Inflammatory macrophage treated with lipopolysaccharide for 1 hour (primary cell): ENCODE data around the gene SLC15A2.
"Not testable (repeated sequence)": the region's sequence is repeated elsewhere in the genome, so short reads cannot be mapped to it uniquely, and the experiment has no call there.

Experiments used
- DNase-seq, 2 donors: peaks; one replicate each; pipeline ENCODE4 v3.0.0-alpha.2; 2020 to 2022

The SLC15A2 gene

DNA sequence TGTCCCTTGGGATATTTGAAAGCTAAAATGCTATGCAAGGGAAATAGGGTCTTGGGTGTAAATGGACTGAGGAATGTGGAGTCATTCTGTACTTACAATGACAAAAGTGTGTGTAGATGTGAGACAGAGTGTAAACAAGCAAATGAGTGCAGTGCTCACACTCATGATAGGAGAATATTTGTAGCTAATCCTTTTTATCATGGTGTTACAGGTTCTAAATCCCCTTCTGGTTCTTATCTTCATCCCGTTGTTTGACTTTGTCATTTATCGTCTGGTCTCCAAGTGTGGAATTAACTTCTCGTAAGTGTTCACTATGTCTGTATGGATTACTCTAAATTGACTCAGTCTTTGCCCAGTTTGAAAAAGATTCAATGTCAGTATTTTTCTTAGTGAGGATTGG, 30.5 kb downstream of the SLC15A2 start:
- DNase-seq = no peak

DNA sequence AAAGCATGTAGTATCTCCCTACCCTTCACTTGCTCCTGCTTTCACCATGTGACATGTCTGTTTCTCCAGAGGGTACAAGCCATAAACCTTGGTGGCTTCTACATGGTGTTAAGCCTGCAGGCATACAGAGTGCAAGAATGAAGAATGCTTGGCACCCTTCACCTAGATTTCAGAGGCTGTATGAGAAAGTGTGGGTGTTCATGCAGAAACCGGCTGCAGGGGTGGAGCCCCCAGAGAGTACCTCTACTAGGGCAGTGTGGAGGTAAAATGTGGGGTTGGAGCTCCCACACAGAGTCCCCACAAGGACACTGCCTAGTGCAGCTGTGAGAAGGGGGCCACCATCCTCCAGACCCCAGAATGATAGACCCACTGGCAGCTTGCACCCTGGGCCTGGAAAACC, 32.2 kb downstream of the SLC15A2 start:
- DNase-seq = no peak

- not testable (repeated sequence) for DNase-seq
These were observed 44.1 kb downstream of the SLC15A2 start for GRCh38 chr3:121938141-121938855.

DNA sequence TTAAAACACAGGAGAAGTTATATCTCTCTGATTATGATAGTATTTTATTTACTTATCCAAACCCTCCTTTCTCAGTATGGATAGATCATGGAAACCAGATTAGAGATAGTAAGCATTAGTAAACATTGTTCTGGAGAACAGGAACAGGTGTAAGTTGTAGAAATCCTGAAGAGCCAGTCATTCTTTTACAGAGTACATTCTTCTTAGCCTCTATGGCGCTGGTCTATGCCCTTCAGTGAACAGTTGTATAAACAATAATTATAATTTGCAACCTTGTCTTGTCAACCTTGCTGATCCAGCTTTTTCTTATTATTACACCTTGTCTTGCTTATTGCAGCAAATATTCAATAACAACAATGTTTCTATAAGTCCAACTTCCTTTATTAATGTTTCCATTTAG, 47.4 kb downstream of the SLC15A2 start:
- no peak for DNase-seq

DNA sequence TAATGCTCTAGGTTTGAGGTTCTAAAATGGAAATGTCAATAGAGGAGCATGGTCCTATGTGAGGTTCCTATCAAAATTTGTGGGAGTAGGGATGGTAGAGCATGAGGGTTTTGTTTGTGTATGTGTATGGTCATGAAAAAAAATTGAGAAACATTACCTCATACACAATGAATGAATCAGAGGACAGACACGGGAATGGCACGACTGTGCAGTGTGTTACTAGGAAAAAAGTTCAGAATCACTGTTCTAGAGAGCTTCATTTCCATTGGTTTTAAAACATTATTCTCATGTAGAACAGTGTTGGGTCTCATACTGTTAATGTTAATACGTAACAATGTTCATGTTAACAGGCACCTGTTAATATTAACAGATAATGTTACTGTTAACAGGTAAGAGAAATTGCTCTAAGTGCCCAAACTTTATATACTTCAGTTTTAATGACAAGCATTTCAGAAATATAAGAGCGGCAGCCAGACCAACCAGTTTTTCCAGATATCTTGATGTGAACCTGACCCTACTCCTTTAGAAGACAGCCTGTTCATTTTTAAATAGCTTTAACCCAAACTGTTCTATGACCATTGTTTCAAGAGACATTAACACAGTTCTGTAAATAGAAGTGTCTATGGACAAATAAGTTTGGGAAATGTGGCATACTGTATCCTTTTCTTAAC, 48.0 kb downstream of the SLC15A2 start:
- DNase-seq = no peak

DNA sequence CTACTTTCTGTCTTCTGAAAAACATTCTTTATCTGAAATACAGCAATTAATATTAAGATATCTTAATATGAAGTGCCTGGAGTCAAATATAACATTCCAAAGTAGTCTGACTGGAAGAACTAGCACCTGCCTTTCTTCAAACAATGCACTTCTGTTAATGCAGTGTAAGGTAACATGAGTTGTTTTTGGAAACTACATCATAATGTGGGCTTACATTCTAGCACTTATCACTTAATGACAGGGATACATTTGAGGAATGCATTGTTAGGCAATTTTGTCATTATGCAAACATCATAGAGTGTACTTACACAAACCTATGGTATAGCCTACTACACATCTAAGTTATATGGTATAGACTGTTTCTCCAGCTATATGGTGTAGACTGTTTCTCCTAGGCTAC, 49.2 kb downstream of the SLC15A2 start:
- DNase-seq = no peak

GRCh38 chr3:121948641-121949040, 54.4 kb downstream of the SLC15A2 start:
- no peak for DNase-seq

- DNase-seq = no peak
These were observed 57.2 kb downstream of the SLC15A2 start for GRCh38 chr3:121951291-121951919.

DNA sequence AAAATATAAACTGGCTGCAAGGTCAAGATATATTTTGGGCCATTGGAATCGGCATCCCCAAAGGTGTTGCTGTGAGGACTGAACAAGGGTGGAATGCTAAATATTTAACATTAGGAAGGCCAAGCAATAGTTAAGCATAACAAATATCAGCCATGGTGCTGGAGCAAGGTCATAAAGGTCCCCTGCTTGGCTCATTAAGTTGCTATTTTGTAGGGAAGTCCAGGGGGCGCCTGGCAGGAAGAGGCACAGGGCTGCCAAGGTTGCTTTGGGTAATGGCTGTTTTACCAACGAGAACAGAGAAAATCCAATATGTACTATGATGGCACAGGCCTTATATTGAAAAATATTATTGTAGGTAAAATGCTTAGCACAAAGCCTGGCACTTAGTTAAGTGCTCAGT, 62.2 kb downstream of the SLC15A2 start:
- DNase-seq = no peak

DNA sequence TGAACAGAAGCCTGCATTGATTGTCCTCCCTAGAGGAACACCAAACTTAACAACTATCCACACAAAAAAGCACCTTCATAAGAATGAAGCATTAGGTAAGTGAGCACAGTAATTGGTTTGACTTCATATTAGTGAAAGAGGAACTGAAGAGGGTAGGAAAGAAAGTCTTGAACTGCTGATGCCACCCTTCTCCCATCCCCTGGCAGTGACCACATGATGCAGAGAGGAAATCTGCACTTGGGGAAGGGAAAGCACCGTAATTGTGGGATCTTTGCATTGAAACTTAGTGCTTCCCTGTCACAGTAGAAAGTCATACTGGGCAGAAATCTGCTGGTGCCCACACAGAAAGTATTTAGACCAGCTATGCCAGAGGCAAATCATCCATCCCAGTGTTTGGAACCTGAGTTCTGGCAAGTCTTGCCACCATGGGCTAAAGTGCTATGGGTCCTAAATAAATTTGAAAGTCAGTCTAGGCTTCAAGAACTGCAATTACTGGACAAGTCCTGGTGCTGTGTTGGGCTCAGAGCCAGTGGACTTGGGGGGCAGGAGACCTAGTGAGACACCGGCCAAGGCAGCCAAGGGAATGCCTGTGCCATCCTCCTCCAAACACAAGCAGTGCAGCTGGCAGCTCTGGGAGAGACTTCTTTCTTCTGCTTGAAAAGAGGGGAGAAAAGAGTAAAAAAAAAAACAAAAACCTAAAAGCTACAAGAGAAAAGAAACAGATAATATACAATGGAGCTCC, 63.6 kb downstream of the SLC15A2 start:
- peak; percentile 88 to 96 for DNase-seq

GRCh38 chr3:121958801-121959200, 64.6 kb downstream of the SLC15A2 start:
- peak; percentile 76 to 84 for DNase-seq

DNA sequence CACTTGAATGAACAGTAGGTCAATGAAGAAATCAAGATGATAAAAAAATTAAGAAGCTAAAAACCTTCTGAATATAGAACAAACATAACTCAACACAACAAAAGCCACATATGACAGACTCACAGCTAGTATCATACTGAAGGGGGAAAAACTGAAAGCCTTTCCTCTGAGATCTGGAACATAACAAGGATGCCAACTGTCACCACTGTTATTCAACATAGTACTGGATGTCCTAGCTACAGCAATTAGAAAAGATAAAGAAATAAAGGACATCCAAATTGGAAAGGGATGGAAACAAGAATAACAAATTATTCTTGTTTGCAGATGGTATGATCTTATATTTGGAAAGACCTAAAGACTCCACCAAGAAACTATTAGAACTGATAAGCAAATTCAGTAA, 67.1 kb downstream of the SLC15A2 start:
- no peak for DNase-seq

- no peak for DNase-seq
These were observed 68.2 kb downstream of the SLC15A2 start for GRCh38 chr3:121962443-121962842.

GRCh38 chr3:121963608-121964007, 69.4 kb downstream of the SLC15A2 start:
- DNase-seq = no peak

DNA sequence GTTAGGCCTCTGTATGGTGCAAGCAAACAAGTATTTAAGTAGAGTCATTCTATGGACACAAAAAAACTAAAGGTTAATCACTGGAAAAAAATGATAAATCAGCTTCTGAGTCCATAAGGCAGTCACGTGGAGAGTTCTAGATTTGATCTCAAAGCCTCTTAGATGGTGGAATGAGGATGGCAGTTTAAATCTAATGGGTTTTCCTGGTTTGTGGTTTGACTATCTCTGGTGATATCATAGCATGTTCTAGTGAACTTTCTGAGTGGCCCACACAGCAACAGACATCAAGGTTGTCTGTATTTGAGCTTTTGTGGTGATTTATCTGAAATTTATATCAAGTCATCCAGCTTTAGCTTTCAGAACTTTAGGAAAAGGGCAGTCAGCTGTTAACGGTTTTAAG, 75.4 kb downstream of the SLC15A2 start:
- no peak for DNase-seq

- DNase-seq = no peak
These were observed 75.8 kb downstream of the SLC15A2 start for GRCh38 chr3:121970047-121970446.

DNA sequence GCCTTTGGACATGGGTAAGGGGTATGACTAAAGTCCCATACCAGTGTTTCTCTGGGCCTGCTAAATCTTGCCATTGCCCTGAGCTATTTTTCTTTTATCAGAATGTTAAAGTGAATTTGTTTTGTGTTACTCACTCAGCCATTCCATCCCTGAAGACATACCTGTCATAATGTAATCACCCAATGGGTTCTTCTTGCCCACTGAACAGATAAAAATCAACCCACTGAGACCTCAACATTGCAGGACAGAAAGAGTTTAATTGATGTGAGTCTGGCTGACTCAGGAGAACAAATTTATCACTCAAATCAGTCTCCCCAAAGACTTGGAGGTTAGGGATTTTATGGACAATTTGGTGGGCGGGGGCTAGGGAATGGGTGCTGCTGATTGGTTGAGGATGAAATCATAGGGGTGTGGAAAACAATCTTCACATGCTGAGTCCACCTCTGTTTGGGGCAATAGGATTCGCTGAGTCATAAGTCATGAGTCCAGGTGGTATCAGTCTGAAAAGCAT, 80.5 kb downstream of the SLC15A2 start:
- no peak for DNase-seq

DNA sequence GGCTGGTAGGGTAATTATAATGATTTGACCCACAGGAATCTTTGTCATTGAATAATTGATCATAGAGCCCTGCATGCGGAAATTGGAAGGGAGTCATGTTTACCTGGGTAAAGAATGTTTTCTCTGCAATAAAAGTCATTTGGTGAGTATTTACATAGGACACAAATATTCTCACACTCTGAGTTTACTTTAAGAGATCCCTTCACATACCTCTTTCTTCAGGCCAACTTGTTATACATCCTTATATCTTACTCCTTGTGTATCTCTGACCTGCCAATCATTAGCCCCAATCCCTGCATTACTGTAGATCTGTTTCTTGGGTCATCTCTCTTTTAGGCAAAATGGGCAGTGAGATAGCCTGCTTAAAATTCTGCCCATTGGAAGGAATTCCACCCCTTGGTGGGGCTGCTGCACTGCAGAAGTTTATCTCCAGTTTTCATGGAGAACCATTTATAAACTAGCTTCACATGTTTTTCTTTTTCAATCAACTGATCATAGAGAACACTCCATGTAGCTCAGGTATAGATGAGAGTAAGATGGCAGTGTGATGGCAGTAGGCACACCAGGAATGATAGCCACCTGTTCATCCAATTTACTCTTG, 81.6 kb downstream of the SLC15A2 start:
- DNase-seq = no peak

- DNase-seq = no peak
These were observed 82.5 kb downstream of the SLC15A2 start for GRCh38 chr3:121976727-121977126.

DNA sequence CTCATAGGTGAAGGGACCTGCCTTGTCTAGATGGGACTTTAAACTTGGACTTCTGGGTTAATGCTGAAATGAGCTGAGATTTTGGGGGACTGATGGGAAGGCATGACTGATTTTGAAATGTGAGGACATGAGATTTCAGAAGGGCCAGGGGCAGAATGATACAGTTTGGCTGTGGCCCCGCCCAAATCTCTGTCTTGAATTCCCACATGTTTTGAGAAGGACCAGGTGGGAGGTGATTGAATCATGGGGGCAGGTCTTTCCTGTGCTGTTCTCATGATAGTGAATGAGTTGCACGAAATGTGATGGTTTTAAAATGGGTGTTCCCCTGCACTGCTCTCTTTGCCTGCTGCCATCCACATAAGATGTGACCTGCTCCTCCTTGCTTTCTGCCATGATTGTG, 85.0 kb downstream of the SLC15A2 start:
- DNase-seq = no peak

DNA sequence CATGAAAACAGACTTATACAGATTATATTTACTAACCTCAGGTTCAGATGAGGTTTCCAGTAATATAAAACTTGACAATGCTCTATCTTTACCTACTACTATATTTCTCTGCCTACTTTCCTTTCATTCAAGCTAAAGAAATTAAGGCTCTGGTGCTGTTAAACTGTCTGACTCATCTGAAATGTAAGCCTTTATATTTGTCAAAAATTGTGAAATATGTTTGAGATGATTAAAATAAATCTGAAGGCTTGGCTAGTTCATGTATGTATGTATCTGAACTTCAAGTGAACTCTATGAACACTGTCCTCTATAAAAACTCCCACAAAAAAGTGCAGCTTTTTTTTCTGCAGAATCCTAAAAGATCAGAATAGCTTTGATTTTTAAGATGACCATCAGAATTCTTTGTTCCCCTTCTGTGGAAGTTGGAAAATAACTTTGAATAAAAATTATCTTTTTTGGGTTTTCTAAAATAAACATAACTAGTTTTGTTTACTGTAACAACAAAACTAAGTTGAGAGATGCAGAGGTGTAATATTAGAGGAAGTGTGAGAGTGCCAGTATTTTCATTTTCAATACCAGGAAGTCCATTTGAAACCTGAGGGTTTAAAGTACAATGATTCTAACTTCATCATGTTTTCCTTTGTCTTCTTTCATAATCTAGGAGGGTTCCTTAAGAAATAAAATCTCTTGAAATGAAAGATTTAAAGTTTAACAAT, 85.7 kb downstream of the SLC15A2 start:
- peak in 1 of 2 donors; percentile 14 for DNase-seq

GRCh38 chr3:121980450-121980796, 86.2 kb downstream of the SLC15A2 start:
- DNase-seq = no peak
